SK-N-SH treated with all-trans-retinoic acid at 6 μM for 48 hours (cell line): ENCODE results near the gene SLC17A9.

Experiments
- ARNTL ChIP-seq: fragments of 450-650 bp; formaldehyde crosslinking; IDR thresholded peaks from 2 replicates; pipeline ENCODE4 v1.5.0; 2020; ENCODE audit warnings: low read depth, mild to moderate bottlenecking, moderate library complexity, borderline replicate concordance
- ESRRG ChIP-seq: fragments of 250-450 bp; sonication (Bioruptor Pico); IDR thresholded peaks from 2 replicates; pipeline ENCODE4 v1.6.1; 2021; ENCODE audit warnings: mild to moderate bottlenecking
- ISL1 ChIP-seq: fragments of 250-450 bp; sonication (Bioruptor Pico); IDR thresholded peaks from 2 replicates; pipeline ENCODE4 v2.1.2; 2022; ENCODE audit warnings: mild to moderate bottlenecking, moderate library complexity
- OSR1 ChIP-seq: fragments of 250-450 bp; sonication (Bioruptor Pico); IDR thresholded peaks from 2 replicates; pipeline ENCODE4 v1.8.0; 2022; ENCODE audit warnings: moderate library complexity, mild to moderate bottlenecking, inconsistent platforms
- SNAI2 ChIP-seq: fragments of 250-450 bp; sonication (Bioruptor Pico); IDR thresholded peaks from 2 replicates; pipeline ENCODE4 v1.5.0; 2020; ENCODE audit warnings: mild to moderate bottlenecking, moderate library complexity
- TCF4 ChIP-seq: fragments of 250-450 bp; sonication (Bioruptor Pico); IDR thresholded peaks from 2 replicates; pipeline ENCODE4 v1.8.0; 2021; ENCODE audit warnings: mild to moderate bottlenecking, moderate library complexity, borderline replicate concordance
- ZFP3 ChIP-seq: fragments of 250-450 bp; sonication (Bioruptor Pico); IDR thresholded peaks from 2 replicates; pipeline ENCODE4 v1.5.0; 2020; ENCODE audit warnings: mild to moderate bottlenecking, moderate library complexity
- ZFP30 ChIP-seq: fragments of 450-650 bp; formaldehyde crosslinking; IDR thresholded peaks from 2 replicates; pipeline ENCODE4 v1.5.0; 2022; ENCODE audit warnings: mild to moderate bottlenecking, moderate library complexity
- ZNF565 ChIP-seq: fragments of 450-650 bp; formaldehyde crosslinking; conservative IDR thresholded peaks from 2 replicates; pipeline ENCODE4 v1.5.0; 2020; ENCODE audit warnings: low read depth, mild to moderate bottlenecking, moderate library complexity
- ZNF8 ChIP-seq: fragments of 450-650 bp; formaldehyde crosslinking; IDR thresholded peaks from 2 replicates; pipeline ENCODE4 v1.5.0; 2020; ENCODE audit warnings: mild to moderate bottlenecking, moderate library complexity
- TF ChIP-seq, protein P1 (sequence below): fragments of 250-450 bp; sonication (Bioruptor Pico); IDR thresholded peaks from 2 replicates; pipeline ENCODE4 v1.5.0; 2020; ENCODE audit warnings: mild to moderate bottlenecking, moderate library complexity
- TF ChIP-seq, protein P2 (sequence below): fragments of 250-450 bp; sonication (Bioruptor Pico); IDR thresholded peaks from 2 replicates; pipeline ENCODE4 v1.8.0; 2020; ENCODE audit warnings: mild to moderate bottlenecking, moderate library complexity, borderline replicate concordance

DNA sequence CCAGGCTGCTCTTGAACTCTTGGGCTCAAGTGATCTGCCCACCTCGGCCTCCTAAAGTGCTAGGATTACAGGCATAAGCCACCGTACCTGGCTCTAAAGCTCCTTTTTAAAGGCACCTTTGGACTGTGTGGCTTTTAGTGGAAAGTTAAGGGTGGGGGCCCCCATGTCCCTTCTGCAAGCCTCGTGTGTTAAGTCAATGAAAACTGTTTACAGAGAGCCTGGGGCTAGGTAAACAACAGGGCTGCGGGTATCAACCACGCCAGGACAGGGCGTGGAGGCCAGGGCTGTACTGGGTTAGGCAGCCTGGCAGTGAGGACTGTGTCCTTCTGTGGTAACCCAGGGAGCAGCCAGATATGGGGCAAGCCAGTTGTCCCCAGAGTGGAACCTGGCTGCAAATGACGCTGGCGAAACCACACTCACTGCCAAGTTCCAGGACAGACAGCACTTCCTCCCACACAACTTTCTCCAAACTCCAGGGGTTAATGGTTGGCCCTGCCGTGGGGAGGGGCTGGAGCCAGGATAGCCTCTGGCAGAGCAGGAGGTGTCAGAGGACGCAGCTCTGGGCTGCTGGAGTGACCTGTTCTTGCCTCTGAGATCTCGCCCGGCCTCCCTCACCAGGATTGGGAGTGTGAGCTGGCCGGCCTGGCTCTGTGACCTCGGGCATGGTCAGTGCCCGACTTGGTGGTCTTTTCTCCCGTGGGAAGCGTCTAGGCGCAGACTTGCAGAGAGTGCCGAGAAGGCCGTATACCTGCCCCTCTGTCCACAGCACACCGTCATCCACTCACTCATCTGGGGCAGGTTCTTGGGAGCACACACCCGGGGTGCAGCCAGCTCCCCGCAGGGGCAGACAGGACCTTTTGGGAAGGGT, 3.2 kb downstream of the SLC17A9 start:
- TF ChIP-seq, protein P1, sequence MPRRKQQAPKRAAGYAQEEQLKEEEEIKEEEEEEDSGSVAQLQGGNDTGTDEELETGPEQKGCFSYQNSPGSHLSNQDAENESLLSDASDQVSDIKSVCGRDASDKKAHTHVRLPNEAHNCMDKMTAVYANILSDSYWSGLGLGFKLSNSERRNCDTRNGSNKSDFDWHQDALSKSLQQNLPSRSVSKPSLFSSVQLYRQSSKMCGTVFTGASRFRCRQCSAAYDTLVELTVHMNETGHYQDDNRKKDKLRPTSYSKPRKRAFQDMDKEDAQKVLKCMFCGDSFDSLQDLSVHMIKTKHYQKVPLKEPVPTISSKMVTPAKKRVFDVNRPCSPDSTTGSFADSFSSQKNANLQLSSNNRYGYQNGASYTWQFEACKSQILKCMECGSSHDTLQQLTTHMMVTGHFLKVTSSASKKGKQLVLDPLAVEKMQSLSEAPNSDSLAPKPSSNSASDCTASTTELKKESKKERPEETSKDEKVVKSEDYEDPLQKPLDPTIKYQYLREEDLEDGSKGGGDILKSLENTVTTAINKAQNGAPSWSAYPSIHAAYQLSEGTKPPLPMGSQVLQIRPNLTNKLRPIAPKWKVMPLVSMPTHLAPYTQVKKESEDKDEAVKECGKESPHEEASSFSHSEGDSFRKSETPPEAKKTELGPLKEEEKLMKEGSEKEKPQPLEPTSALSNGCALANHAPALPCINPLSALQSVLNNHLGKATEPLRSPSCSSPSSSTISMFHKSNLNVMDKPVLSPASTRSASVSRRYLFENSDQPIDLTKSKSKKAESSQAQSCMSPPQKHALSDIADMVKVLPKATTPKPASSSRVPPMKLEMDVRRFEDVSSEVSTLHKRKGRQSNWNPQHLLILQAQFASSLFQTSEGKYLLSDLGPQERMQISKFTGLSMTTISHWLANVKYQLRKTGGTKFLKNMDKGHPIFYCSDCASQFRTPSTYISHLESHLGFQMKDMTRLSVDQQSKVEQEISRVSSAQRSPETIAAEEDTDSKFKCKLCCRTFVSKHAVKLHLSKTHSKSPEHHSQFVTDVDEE: no peak
- TF ChIP-seq ARNTL (CRISPR knock-in tag): no peak
- no peak for TF ChIP-seq ZNF565 (CRISPR knock-in tag)
- no peak for TF ChIP-seq SNAI2 (CRISPR knock-in tag)
- TF ChIP-seq ZFP30: no peak
- TF ChIP-seq, protein P2, sequence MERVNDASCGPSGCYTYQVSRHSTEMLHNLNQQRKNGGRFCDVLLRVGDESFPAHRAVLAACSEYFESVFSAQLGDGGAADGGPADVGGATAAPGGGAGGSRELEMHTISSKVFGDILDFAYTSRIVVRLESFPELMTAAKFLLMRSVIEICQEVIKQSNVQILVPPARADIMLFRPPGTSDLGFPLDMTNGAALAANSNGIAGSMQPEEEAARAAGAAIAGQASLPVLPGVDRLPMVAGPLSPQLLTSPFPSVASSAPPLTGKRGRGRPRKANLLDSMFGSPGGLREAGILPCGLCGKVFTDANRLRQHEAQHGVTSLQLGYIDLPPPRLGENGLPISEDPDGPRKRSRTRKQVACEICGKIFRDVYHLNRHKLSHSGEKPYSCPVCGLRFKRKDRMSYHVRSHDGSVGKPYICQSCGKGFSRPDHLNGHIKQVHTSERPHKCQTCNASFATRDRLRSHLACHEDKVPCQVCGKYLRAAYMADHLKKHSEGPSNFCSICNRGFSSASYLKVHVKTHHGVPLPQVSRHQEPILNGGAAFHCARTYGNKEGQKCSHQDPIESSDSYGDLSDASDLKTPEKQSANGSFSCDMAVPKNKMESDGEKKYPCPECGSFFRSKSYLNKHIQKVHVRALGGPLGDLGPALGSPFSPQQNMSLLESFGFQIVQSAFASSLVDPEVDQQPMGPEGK: no peak
- no peak for TF ChIP-seq ZFP3 (CRISPR knock-in tag)
- TF ChIP-seq ZNF8 (CRISPR knock-in tag): no peak
- TF ChIP-seq ESRRG: no peak
- no peak for TF ChIP-seq OSR1 (CRISPR knock-in tag)
- no peak for TF ChIP-seq TCF4
- no peak for TF ChIP-seq ISL1 (CRISPR knock-in tag)
